ENCODE measurements around the gene P2RY13. TPM values are rescaled to one million over a fixed set of nuclear protein-coding genes. Genes with fewer than 3 reads are reported as not detected.

Gene P2RY13
- total RNA-seq, 4 donors from 2014 or later = 0.20 to 3.1 (median 0.78) TPM

DNA sequence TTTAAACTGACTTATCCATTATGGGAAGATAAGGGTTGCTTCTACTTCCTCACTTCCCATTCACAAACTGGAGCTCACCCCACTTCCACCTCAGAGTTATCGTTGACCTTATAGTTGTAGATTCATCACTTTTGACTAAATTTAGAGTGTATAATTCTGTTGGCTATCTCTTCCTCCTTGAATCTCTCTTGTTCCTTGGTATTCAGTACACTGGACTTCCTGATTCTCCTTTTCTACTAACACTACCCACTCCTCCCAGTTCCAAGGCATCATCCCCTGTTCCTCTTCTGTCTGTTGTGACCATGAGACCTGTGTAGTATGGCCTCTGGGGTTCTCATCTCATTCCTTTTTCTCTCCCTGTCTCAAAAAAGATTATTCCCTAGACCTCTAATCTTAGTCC is 6.8 kb downstream of the P2RY13 start:
- Histone ChIP-seq H3K27ac (no peak overlapping the region), H3K36me3 (no peaks in the 10 kb centered on the region), H3K27me3 (no peaks in the 10 kb centered on the region), H3K4me3 (no peak overlapping the region), H3K9me3 (no peaks in the 10 kb centered on the region), H3K4me1 (peaks cover 0 to 4% (median 0%) of the 10 kb centered on the region in 4 donors)
- DNase-seq (ENCODE audit: low spot score in 2 of 2) = no peak
- TF ChIP-seq EP300 (IDR thresholded peaks at IDR 0.05) (no peak), CTCF (IDR thresholded peaks at IDR 0.05) (no peak), POLR2A (IDR thresholded peaks at IDR 0.05) (no peak)
- 88 to 89% methylated on average over 1 of the region's 1 CpG for WGBS, 2 donors

- 65 to 68% methylated on average over 1 of the region's 1 CpG for WGBS, 2 donors
- DNase-seq (ENCODE audit: low spot score in 2 of 2) = no peak
- no peak overlapping the region for H3K4me3 ChIP-seq
- H3K36me3 ChIP-seq = no peaks in the 10 kb centered on the region
- no peaks in the 10 kb centered on the region for H3K4me1 ChIP-seq
- no peak overlapping the region for H3K27ac ChIP-seq
- no peaks in the 10 kb centered on the region for H3K27me3 ChIP-seq
- TF ChIP-seq EP300 (IDR thresholded peaks at IDR 0.05) = no peak
- no peak for TF ChIP-seq CTCF (IDR thresholded peaks at IDR 0.05)
- no peak for TF ChIP-seq POLR2A (IDR thresholded peaks at IDR 0.05)
- H3K9me3 ChIP-seq = no peaks in the 10 kb centered on the region
These were observed 7.8 kb downstream of the P2RY13 start for GRCh38 chr3:151321526-151321925.

GRCh38 chr3:151320131-151320530 is 9.2 kb downstream of the P2RY13 start:
- WGBS, 2 donors = 92 to 94% methylated on average over 2 of the region's 2 CpGs
- peaks cover 0 to 3% (median 0%) of the 10 kb centered on the region in 4 donors for H3K9me3 ChIP-seq
- no peaks in the 10 kb centered on the region for H3K36me3 ChIP-seq
- TF ChIP-seq CTCF (IDR thresholded peaks at IDR 0.05) (no peak), EP300 (IDR thresholded peaks at IDR 0.05) (no peak), POLR2A (IDR thresholded peaks at IDR 0.05) (no peak)
- no peaks in the 10 kb centered on the region for H3K27me3 ChIP-seq
- H3K4me1 ChIP-seq = no peaks in the 10 kb centered on the region
- H3K4me3 ChIP-seq = no peak overlapping the region
- H3K27ac ChIP-seq = no peak overlapping the region
- DNase-seq (ENCODE audit: low spot score in 2 of 2) = no peak

- Histone ChIP-seq H3K27ac (no peak overlapping the region), H3K4me1 (no peaks in the 10 kb centered on the region), H3K27me3 (no peaks in the 10 kb centered on the region), H3K36me3 (no peaks in the 10 kb centered on the region), H3K9me3 (peaks cover 0 to 6% (median 0%) of the 10 kb centered on the region in 4 donors), H3K4me3 (no peak overlapping the region)
- TF ChIP-seq POLR2A (IDR thresholded peaks at IDR 0.05) (no peak), EP300 (IDR thresholded peaks at IDR 0.05) (no peak), CTCF (IDR thresholded peaks at IDR 0.05) (no peak)
- WGBS, 2 donors = 70 to 71% methylated on average over 4 of the region's 4 CpGs
- no peak for DNase-seq (ENCODE audit: low spot score in 2 of 2)
These were observed 9.7 kb downstream of the P2RY13 start for GRCh38 chr3:151319628-151320027.

GRCh38 chr3:151318991-151319390 is 10.4 kb downstream of the P2RY13 start:
- Histone ChIP-seq H3K36me3 (no peaks in the 10 kb centered on the region), H3K4me1 (no peaks in the 10 kb centered on the region), H3K9me3 (peaks cover 0 to 6% (median 0%) of the 10 kb centered on the region in 4 donors), H3K27ac (no peak overlapping the region), H3K4me3 (no peak overlapping the region), H3K27me3 (no peaks in the 10 kb centered on the region)
- 81 to 83% methylated on average over 7 of the region's 7 CpGs for WGBS, 2 donors
- DNase-seq (ENCODE audit: low spot score in 2 of 2) = no peak
- TF ChIP-seq CTCF (IDR thresholded peaks at IDR 0.05) (no peak), POLR2A (IDR thresholded peaks at IDR 0.05) (no peak), EP300 (IDR thresholded peaks at IDR 0.05) (no peak)

All from tibial nerve (tissue), 4 donors.